Neural cell (in vitro differentiated cells): ENCODE data around the gene KIF18B. TPM values are rescaled to one million over a fixed set of nuclear protein-coding genes. Genes with fewer than 3 reads are reported as not detected.

Experiments
- H2AFZ ChIP-seq: fragments of 200-600, 300-800 bp; sonication (generic), shearing (Covaris generic); 2 replicates; pipeline ENCODE4 v1.6.0; 2014; ENCODE audit warnings: low read depth, mild to moderate bottlenecking, antibody characterized with exemption, low read length, moderate library complexity
- H3F3A ChIP-seq: fragments of 200-600 bp; shearing (Covaris generic); 2 replicates; pipeline ENCODE4 v1.6.1; 2016; ENCODE audit warnings: mild to moderate bottlenecking, moderate library complexity, mixed read lengths, antibody characterized with exemption, low read length; ENCODE audit not compliant: insufficient read depth, poor library complexity, severe bottlenecking
- H3K27ac ChIP-seq: fragments of 200-600, 300-800 bp; sonication (generic), shearing (Covaris generic); 2 replicates; pipeline ENCODE4 v1.5.1; 2014; ENCODE audit warnings: mild to moderate bottlenecking, low read length, moderate library complexity
- H3K27me3 ChIP-seq: fragments of 300-800, 200-600 bp; sonication (generic), shearing (Covaris generic); 2 replicates; pipeline ENCODE4 v1.6.0; 2014; ENCODE audit warnings: mild to moderate bottlenecking, low read depth, low read length, moderate library complexity; ENCODE audit not compliant: insufficient read depth
- H3K36me3 ChIP-seq: fragments of 300-800, 200-600 bp; sonication (generic), shearing (Covaris generic); 2 replicates; pipeline ENCODE4 v1.5.1; 2014; ENCODE audit warnings: mild to moderate bottlenecking, antibody characterized with exemption, low read length, moderate library complexity; ENCODE audit not compliant: insufficient read depth
- H3K4me2 ChIP-seq: fragments of 300-800, 200-600 bp; sonication (generic), shearing (Covaris generic); 2 replicates; pipeline ENCODE4 v1.6.0; 2014; ENCODE audit warnings: mild to moderate bottlenecking, low read length
- H3K4me3 ChIP-seq: fragments of 300-800, 200-600 bp; sonication (generic), shearing (Covaris generic); 2 replicates; pipeline ENCODE4 v1.5.1; 2014; ENCODE audit warnings: mild to moderate bottlenecking, low read length, moderate library complexity
- H3K79me2 ChIP-seq: fragments of 200-600 bp; shearing (Covaris generic); replicated peaks from 2 replicates; pipeline ENCODE4 v1.6.0; 2014; ENCODE audit warnings: mild to moderate bottlenecking, low read length, moderate library complexity; ENCODE audit not compliant: insufficient read depth
- H3K9ac ChIP-seq: fragments of 300-800, 200-600 bp; sonication (generic), shearing (Covaris generic); 2 replicates; pipeline ENCODE4 v1.6.1; 2016; ENCODE audit warnings: mild to moderate bottlenecking, low read length, mixed read lengths
- H3K9me2 ChIP-seq: fragments of 200-600 bp; shearing (Covaris generic); 2 replicates; pipeline ENCODE4 v1.6.1; 2016; ENCODE audit warnings: mild to moderate bottlenecking, low read length, mixed read lengths; ENCODE audit not compliant: insufficient read depth
- H3K9me3 ChIP-seq: fragments of 200-600, 300-800 bp; sonication (generic), shearing (Covaris generic); 2 replicates; pipeline ENCODE4 v1.6.1; 2016; ENCODE audit warnings: mild to moderate bottlenecking, mixed run types, low read length, moderate library complexity, mixed read lengths
- H4K20me1 ChIP-seq: fragments of 200-600 bp; shearing (Covaris generic); 2 replicates; pipeline ENCODE4 v1.6.1; 2016; ENCODE audit warnings: mild to moderate bottlenecking, mixed run types; ENCODE audit not compliant: insufficient read depth
- CTCF ChIP-seq: fragments of 450-650 bp; IDR thresholded peaks from 2 replicates; pipeline ENCODE4 v1.5.1; 2014; ENCODE audit warnings: antibody characterized with exemption, mild to moderate bottlenecking, moderate library complexity; ENCODE audit not compliant: poor library complexity, severe bottlenecking
- EP300 ChIP-seq: fragments of 450-650 bp; conservative IDR thresholded peaks from 2 replicates; pipeline ENCODE4 v1.6.1; 2014; ENCODE audit warnings: antibody characterized with exemption, mild to moderate bottlenecking, moderate library complexity; ENCODE audit not compliant: poor library complexity, severe bottlenecking
- EZH2 ChIP-seq: fragments of 200-600, 300-800 bp; shearing (Covaris generic), sonication (generic); IDR thresholded peaks from 2 replicates; pipeline ENCODE4 v1.6.1; 2014; ENCODE audit warnings: antibody characterized with exemption, low read length, borderline replicate concordance, mild to moderate bottlenecking; ENCODE audit not compliant: insufficient read depth, poor library complexity, severe bottlenecking
- MXI1 ChIP-seq: fragments of 450-650 bp; conservative IDR thresholded peaks from 2 replicates; pipeline ENCODE4 v1.6.1; 2014; ENCODE audit warnings: antibody characterized with exemption, mild to moderate bottlenecking; ENCODE audit not compliant: poor library complexity, severe bottlenecking
- POLR2AphosphoS5 ChIP-seq: IDR thresholded peaks from 2 replicates; pipeline ENCODE4 v1.6.1; 2012
- RAD21 ChIP-seq: fragments of 450-650 bp; conservative IDR thresholded peaks from 2 replicates; pipeline ENCODE4 v1.6.1; 2014; ENCODE audit warnings: antibody characterized with exemption, mild to moderate bottlenecking, moderate library complexity
- REST ChIP-seq: IDR thresholded peaks from 2 replicates; pipeline ENCODE4 v1.6.1; 2012; ENCODE audit warnings: borderline replicate concordance
- SMC3 ChIP-seq: fragments of 450-650 bp; conservative IDR thresholded peaks from 2 replicates; pipeline ENCODE4 v1.6.1; 2014; ENCODE audit warnings: antibody characterized with exemption, mild to moderate bottlenecking, moderate library complexity; ENCODE audit not compliant: poor library complexity
- TAF1 ChIP-seq: IDR thresholded peaks from 2 replicates; pipeline ENCODE4 v1.6.1; 2012; ENCODE audit warnings: low read depth
- polyA plus RNA-seq: library from polyadenylated mRNA; depleted of rRNA; stranded (reverse); fragments of >200 nt; gene quantifications from 2 replicates; pipeline ENCODE4 v1.2.3, GENCODE V29; 2014

Gene KIF18B
- polyA plus RNA-seq, 1 donor from 2014 or later = 0.10 TPM

DNA sequence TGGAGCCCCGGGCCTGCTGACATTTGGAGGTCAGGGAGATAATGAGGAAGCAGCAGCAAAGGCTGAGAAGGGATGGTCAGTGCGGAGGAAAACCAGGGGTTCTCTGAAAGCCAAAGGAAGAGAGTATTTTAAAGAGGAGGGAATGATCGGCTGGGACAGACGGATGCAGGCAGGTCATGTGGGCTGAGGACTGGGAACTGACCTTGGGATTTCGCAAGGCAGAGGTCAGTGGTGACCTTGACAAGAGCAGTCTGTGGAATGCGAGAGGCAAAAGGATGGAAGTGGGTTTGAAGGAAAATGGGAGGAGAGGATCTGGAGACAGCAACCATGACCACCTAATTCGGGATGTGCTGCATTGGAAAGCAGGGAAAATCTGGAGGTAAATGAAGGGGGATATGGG is 58.6 kb downstream of the KIF18B start:
- Histone ChIP-seq H3K4me3 (no peak overlapping the region), H3K27ac (no peak overlapping the region), H3K9ac (no peak overlapping the region), H3K4me2 (no peak overlapping the region), H3K36me3 (peaks cover 5% of the 10 kb centered on the region), H3F3A (no peaks in the 10 kb centered on the region), H3K79me2 (no peaks in the 10 kb centered on the region), H2AFZ (no peak overlapping the region), H4K20me1 (no peaks in the 10 kb centered on the region), H3K9me2 (no peaks in the 10 kb centered on the region), H3K27me3 (no peaks in the 10 kb centered on the region), H3K9me3 (no peaks in the 10 kb centered on the region)
- TF ChIP-seq CTCF (no peak), EP300 (no peak), REST (no peak), RAD21 (no peak), MXI1 (no peak), EZH2 (no peak), POLR2AphosphoS5 (no peak), TAF1 (no peak), SMC3 (no peak)

DNA sequence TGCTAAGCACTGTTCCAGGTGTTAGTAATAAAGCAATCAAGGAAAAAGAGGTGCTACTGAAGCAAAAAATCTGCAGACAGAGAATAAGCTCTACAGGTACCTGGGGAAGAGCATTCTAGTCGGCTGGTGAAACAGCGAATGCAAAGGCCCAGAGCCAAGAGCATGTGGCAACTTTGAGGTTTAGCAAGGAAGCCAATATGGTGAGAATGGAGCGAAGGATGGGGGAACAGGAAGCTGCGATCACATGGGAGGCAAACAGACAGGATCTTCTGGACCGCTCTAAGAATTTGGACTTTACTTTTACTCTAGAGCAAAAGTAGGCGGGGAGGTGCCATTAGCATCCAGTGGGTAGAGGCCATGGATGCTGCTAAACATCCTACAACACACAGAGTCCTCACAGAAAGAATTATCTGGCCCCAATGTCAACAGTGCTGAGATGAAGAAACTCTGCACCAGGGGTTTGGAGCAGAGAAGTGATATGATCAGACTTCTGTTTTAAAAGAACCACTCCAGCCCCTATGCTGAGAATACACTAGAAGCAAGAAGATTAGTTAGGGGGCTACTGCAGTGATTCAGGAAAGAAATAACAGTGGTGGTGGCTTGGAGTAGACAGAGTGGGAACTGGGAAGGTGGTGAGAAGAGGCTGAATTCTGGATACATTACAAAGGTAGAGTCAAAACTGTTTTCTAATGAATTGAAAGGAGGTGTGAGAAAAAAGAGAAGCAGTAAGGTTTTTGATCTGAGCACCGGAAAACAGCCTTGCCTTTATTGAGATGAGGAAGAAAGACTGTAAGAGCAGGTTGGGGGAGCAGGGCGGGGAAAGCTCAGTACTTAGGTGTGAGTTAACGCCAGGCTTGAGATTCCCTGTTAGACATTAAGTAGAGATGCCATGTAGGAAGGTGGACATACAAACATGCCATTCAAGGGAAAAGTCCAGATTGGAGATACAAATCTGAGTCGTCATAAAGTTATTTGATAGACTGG is 59.3 kb downstream of the KIF18B start:
- H3K79me2 ChIP-seq = no peaks in the 10 kb centered on the region

More for the DNA sequence above, 59.3 kb downstream of the KIF18B start:
- Histone ChIP-seq H4K20me1 (no peaks in the 10 kb centered on the region), H3K27ac (no peak overlapping the region), H3F3A (no peaks in the 10 kb centered on the region), H3K9me2 (no peaks in the 10 kb centered on the region), H3K4me3 (no peak overlapping the region), H3K9me3 (no peaks in the 10 kb centered on the region), H3K4me2 (no peak overlapping the region), H2AFZ (no peak overlapping the region), H3K27me3 (no peaks in the 10 kb centered on the region), H3K36me3 (peaks cover 5% of the 10 kb centered on the region), H3K9ac (no peak overlapping the region)
- TF ChIP-seq REST (no peak), EZH2 (no peak), MXI1 (no peak), TAF1 (no peak), CTCF (no peak), SMC3 (no peak), RAD21 (no peak), POLR2AphosphoS5 (no peak)
